Mesothelial cell of epicardium (in vitro differentiated cells): ENCODE results near the gene IFNA4. TPM values are rescaled to one million over a fixed set of nuclear protein-coding genes. Genes with fewer than 3 reads are reported as not detected.
A peak's percentile ranks its signal among the peaks of the same experiment; 100 is the strongest.
"Not testable (repeated sequence)": the region's sequence is repeated elsewhere in the genome, so short reads cannot be mapped to it uniquely, and the experiment has no call there.

Experiments
- DNase-seq, 2 experiments: peaks; one replicate each; pipeline ENCODE4 v3.0.0; 2021; ENCODE audit warnings: low spot score in 2 of 2; ENCODE audit not compliant: unreplicated experiment in 2 of 2
- H3K27ac Mint-ChIP-seq: 2 replicates; pipeline ENCODE4 v1.8.0; 2021; ENCODE audit warnings: mixed read lengths
- H3K27me3 Mint-ChIP-seq: 2 replicates; pipeline ENCODE4 v1.8.0; 2021; ENCODE audit warnings: low read depth, mixed read lengths
- H3K36me3 Mint-ChIP-seq: 2 replicates; pipeline ENCODE4 v1.8.0; 2021; ENCODE audit warnings: mixed read lengths
- H3K4me1 Mint-ChIP-seq: 2 replicates; pipeline ENCODE4 v1.8.0; 2021; ENCODE audit warnings: mixed read lengths
- H3K4me3 Mint-ChIP-seq: 2 replicates; pipeline ENCODE4 v1.8.0; 2021; ENCODE audit warnings: mild to moderate bottlenecking, moderate library complexity, mixed read lengths
- H3K9me3 Mint-ChIP-seq: 2 replicates; pipeline ENCODE4 v1.8.0; 2021; ENCODE audit warnings: mixed read lengths
- CTCF ChIP-seq: fragments of 200-600 bp; sonication (generic); IDR thresholded peaks from one replicate; pipeline ENCODE4 v1.5.0; 2021; ENCODE audit warnings: antibody characterized with exemption; ENCODE audit not compliant: unreplicated experiment
- total RNA-seq: library from RNA; stranded (reverse); gene quantifications from 3 replicates; pipeline ENCODE4 v1.2.1, GENCODE V29; 2021

Gene IFNA4
- total RNA-seq, 1 donor from 2014 or later = not detected

- no peak overlapping the region for H3K27ac Mint-ChIP-seq
- H3K9me3 Mint-ChIP-seq = no peaks in the 10 kb centered on the region
- no peak for TF ChIP-seq CTCF
Observed at GRCh38 chr9:21210311-21210710, 22.9 kb upstream of the IFNA4 start.

GRCh38 chr9:21207043-21207442, 19.7 kb upstream of the IFNA4 start, which contains the start of gene IFNA10:
IFNA10 (minus strand) TSS chr9:21207143; CDS start chr9:21207097, 46 bp downstream.
- H3K27me3 Mint-ChIP-seq = peaks cover 22% of the 10 kb centered on the region
- H3K4me3 Mint-ChIP-seq, H3K36me3 Mint-ChIP-seq, DNase-seq, H3K27ac Mint-ChIP-seq, H3K4me1 Mint-ChIP-seq: not testable (repeated sequence)
- H3K9me3 Mint-ChIP-seq = peaks cover 10% of the 10 kb centered on the region

More at GRCh38 chr9:21210311-21210710, 22.9 kb upstream of the IFNA4 start:
- H3K36me3 Mint-ChIP-seq = no peaks in the 10 kb centered on the region
- H3K27me3 Mint-ChIP-seq = peaks cover 15% of the 10 kb centered on the region
- H3K4me3 Mint-ChIP-seq = no peak overlapping the region
- DNase-seq = peak in 1 of 2 experiments; percentile 20
- H3K4me1 Mint-ChIP-seq = no peaks in the 10 kb centered on the region

- Mint-ChIP-seq H3K27me3 (peaks cover 33% of the 10 kb centered on the region), H3K9me3 (peaks cover 10% of the 10 kb centered on the region), H3K4me1 (no peaks in the 10 kb centered on the region), H3K4me3 (no peak overlapping the region), H3K27ac (no peak overlapping the region), H3K36me3 (no peaks in the 10 kb centered on the region)
- no peak for DNase-seq
- TF ChIP-seq CTCF = no peak
Observed at GRCh38 chr9:21205204-21205603, 17.8 kb upstream of the IFNA4 start.

- H3K36me3 Mint-ChIP-seq, H3K4me3 Mint-ChIP-seq, DNase-seq, H3K4me1 Mint-ChIP-seq, H3K27ac Mint-ChIP-seq: not testable (repeated sequence)
- Mint-ChIP-seq H3K9me3 (peaks cover 10% of the 10 kb centered on the region), H3K27me3 (peaks cover 39% of the 10 kb centered on the region)
Observed at GRCh38 chr9:21202105-21202504, 14.7 kb upstream of the IFNA4 start, which contains the start of gene IFNA7. IFNA7 (minus strand) TSS chr9:21202205; CDS start chr9:21202165, 40 bp downstream.

GRCh38 chr9:21194867-21195776, 7.7 kb upstream of the IFNA4 start:
- peak in 1 of 2 experiments; percentile 36 for DNase-seq
- not testable (repeated sequence) for H3K27ac Mint-ChIP-seq, H3K36me3 Mint-ChIP-seq, H3K4me1 Mint-ChIP-seq, H3K9me3 Mint-ChIP-seq, H3K4me3 Mint-ChIP-seq
- H3K27me3 Mint-ChIP-seq = peaks cover 14% of the 10 kb centered on the region

- not testable (repeated sequence) for H3K27ac Mint-ChIP-seq, H3K36me3 Mint-ChIP-seq, H3K9me3 Mint-ChIP-seq, DNase-seq, H3K4me3 Mint-ChIP-seq, H3K27me3 Mint-ChIP-seq, H3K4me1 Mint-ChIP-seq
Observed at GRCh38 chr9:21182810-21183736, 4.3 kb downstream of the IFNA4 start.

GRCh38 chr9:21174671-21175070, 12.7 kb downstream of the IFNA4 start:
- no peaks in the 10 kb centered on the region for H3K9me3 Mint-ChIP-seq
- no peak overlapping the region for H3K4me3 Mint-ChIP-seq
- TF ChIP-seq CTCF = no peak
- DNase-seq = no peak
- H3K4me1 Mint-ChIP-seq = no peaks in the 10 kb centered on the region
- H3K36me3 Mint-ChIP-seq = no peaks in the 10 kb centered on the region
- H3K27me3 Mint-ChIP-seq = peaks cover 48% of the 10 kb centered on the region
- no peak overlapping the region for H3K27ac Mint-ChIP-seq
